Raji (cell line): ENCODE measurements around the gene RPS14.

ENCODE experiments used
- POLR2A ChIP-seq: IDR thresholded peaks from 2 replicates; pipeline ENCODE4 v1.6.1; 2011; ENCODE audit warnings: low read depth, low read length, control low read depth; ENCODE audit not compliant: insufficient read depth

Gene RPS14

GRCh38 chr5:150449517-150450339, at the start of gene RPS14:
Gene RPS14, minus strand, starts transcription at chr5:150449739. Its CDS starts 2,006 bp downstream, at chr5:150447733.
- TF ChIP-seq POLR2A, result peak; percentile 91

- no peak for TF ChIP-seq POLR2A
These were observed 49.4 kb upstream of the RPS14 start for GRCh38 chr5:150498971-150499370.

GRCh38 chr5:150498501-150498900, 49.0 kb upstream of the RPS14 start:
- TF ChIP-seq POLR2A, result no peak

GRCh38 chr5:150497989-150498317, 48.4 kb upstream of the RPS14 start:
- TF ChIP-seq POLR2A, result no peak

- TF ChIP-seq POLR2A, result no peak
These were observed 47.9 kb upstream of the RPS14 start for GRCh38 chr5:150497274-150497988.

- no peak for TF ChIP-seq POLR2A
These were observed 47.0 kb upstream of the RPS14 start for GRCh38 chr5:150496534-150496933.

GRCh38 chr5:150496098-150496497, 46.6 kb upstream of the RPS14 start:
- no peak for TF ChIP-seq POLR2A

- TF ChIP-seq POLR2A, result no peak
These were observed 43.1 kb upstream of the RPS14 start for GRCh38 chr5:150492621-150493020.

- no peak for TF ChIP-seq POLR2A
These were observed 42.3 kb upstream of the RPS14 start for GRCh38 chr5:150491876-150492275.

GRCh38 chr5:150490754-150491153, 41.2 kb upstream of the RPS14 start:
- no peak for TF ChIP-seq POLR2A

GRCh38 chr5:150490296-150490669, 40.7 kb upstream of the RPS14 start:
- no peak for TF ChIP-seq POLR2A

- TF ChIP-seq POLR2A, result 0 out of 2 replicates have a peak, but pooled peaks have one; percentile 29
These were observed 40.1 kb upstream of the RPS14 start for GRCh38 chr5:150489360-150490295.

GRCh38 chr5:150488519-150489359, 39.2 kb upstream of the RPS14 start:
- TF ChIP-seq POLR2A, result no peak

GRCh38 chr5:150487199-150488061, 37.9 kb upstream of the RPS14 start:
- TF ChIP-seq POLR2A, result no peak
